H9 (cell line): ENCODE results near the gene NFS1. TPM values are rescaled to one million over a fixed set of nuclear protein-coding genes. Genes with fewer than 3 reads are reported as not detected.

Experiments used
- DNase-seq: peaks from one replicate; pipeline ENCODE4 v3.0.0-alpha.2; 2017
- H2AFZ ChIP-seq: one replicate; pipeline ENCODE4 v1.6.1; 2013; ENCODE audit warnings: mild to moderate bottlenecking, low read length, control low read depth, moderate library complexity
- H2AK5ac ChIP-seq: 2 replicates; pipeline ENCODE4 v1.6.1; 2013; ENCODE audit warnings: low read length, control low read depth, mixed read lengths; ENCODE audit not compliant: insufficient read length
- H2BK120ac ChIP-seq: one replicate; pipeline ENCODE4 v1.6.1; 2013; ENCODE audit warnings: low read depth, mild to moderate bottlenecking, low read length, control low read depth, inconsistent platforms; ENCODE audit not compliant: poor library complexity, severe bottlenecking
- H2BK12ac ChIP-seq: 2 replicates; pipeline ENCODE4 v1.6.1; 2013; ENCODE audit warnings: low read length, control low read depth, mixed read lengths, low read depth; ENCODE audit not compliant: insufficient read length
- H2BK15ac ChIP-seq: 2 replicates; pipeline ENCODE4 v1.6.1; 2013; ENCODE audit warnings: low read depth, low read length, control low read depth
- H2BK20ac ChIP-seq: one replicate; pipeline ENCODE4 v1.6.1; 2013; ENCODE audit warnings: low read depth, mild to moderate bottlenecking, low read length, control low read depth, inconsistent platforms; ENCODE audit not compliant: poor library complexity, severe bottlenecking
- H2BK5ac ChIP-seq: 2 replicates; pipeline ENCODE4 v1.6.1; 2013; ENCODE audit warnings: low read length, control low read depth, mixed read lengths; ENCODE audit not compliant: insufficient read length
- H3K14ac ChIP-seq: 2 replicates; pipeline ENCODE4 v1.6.1; 2013; ENCODE audit warnings: low read length, control low read depth; ENCODE audit not compliant: insufficient read depth
- H3K18ac ChIP-seq: 2 replicates; pipeline ENCODE4 v1.6.1; 2013; ENCODE audit warnings: low read depth, mild to moderate bottlenecking, mixed read lengths, low read length, control low read depth; ENCODE audit not compliant: insufficient read length
- H3K23ac ChIP-seq: 2 replicates; pipeline ENCODE4 v1.6.1; 2013; ENCODE audit warnings: low read length, control low read depth, mixed read lengths, low read depth; ENCODE audit not compliant: insufficient read length
- H3K23me2 ChIP-seq: 2 replicates; pipeline ENCODE4 v1.6.1; 2013; ENCODE audit warnings: low read depth, mild to moderate bottlenecking, mixed read lengths, low read length, control low read depth; ENCODE audit not compliant: insufficient read length, poor library complexity, severe bottlenecking
- H3K27ac ChIP-seq: 2 replicates; pipeline ENCODE4 v1.5.1; 2013; ENCODE audit warnings: low read length, control low read depth, mixed read lengths, low read depth; ENCODE audit not compliant: insufficient read length
- H3K27me3 ChIP-seq: 2 replicates; pipeline ENCODE4 v1.6.1; 2013; ENCODE audit warnings: low read length, control low read depth, inconsistent platforms; ENCODE audit not compliant: insufficient read depth
- H3K4ac ChIP-seq: 2 replicates; pipeline ENCODE4 v1.6.1; 2013; ENCODE audit warnings: low read depth, mild to moderate bottlenecking, control low read depth, inconsistent platforms, low read length, moderate library complexity
- H3K4me1 ChIP-seq: 2 replicates; pipeline ENCODE4 v1.6.1; 2013; ENCODE audit warnings: low read length, control low read depth, inconsistent platforms; ENCODE audit not compliant: insufficient read depth
- H3K4me2 ChIP-seq: 2 replicates; pipeline ENCODE4 v1.6.1; 2013; ENCODE audit warnings: low read length, control low read depth, mixed read lengths; ENCODE audit not compliant: insufficient read length, insufficient read depth
- H3K56ac ChIP-seq: 2 replicates; pipeline ENCODE4 v1.6.1; 2013; ENCODE audit warnings: low read depth, mild to moderate bottlenecking, mixed read lengths, low read length, control low read depth; ENCODE audit not compliant: insufficient read length
- H3K79me1 ChIP-seq: 2 replicates; pipeline ENCODE4 v1.6.1; 2013; ENCODE audit warnings: low read depth, mild to moderate bottlenecking, moderate library complexity, low read length, control low read depth, inconsistent platforms; ENCODE audit not compliant: insufficient read depth, poor library complexity, severe bottlenecking
- H3K79me2 ChIP-seq: 2 replicates; pipeline ENCODE4 v1.6.1; 2013; ENCODE audit warnings: low read length, control low read depth, inconsistent platforms; ENCODE audit not compliant: insufficient read depth
- H3K9ac ChIP-seq: 2 replicates; pipeline ENCODE4 v1.6.1; 2013; ENCODE audit warnings: low read length, control low read depth, mixed read lengths; ENCODE audit not compliant: insufficient read length; ENCODE audit errors: extremely low read depth
- H3K9me3 ChIP-seq: one replicate; pipeline ENCODE4 v1.6.1; 2013; ENCODE audit warnings: low read depth, low read length, inconsistent platforms; ENCODE audit not compliant: control insufficient read depth
- H3T11ph ChIP-seq: one replicate; pipeline ENCODE4 v1.6.1; 2013; ENCODE audit warnings: mild to moderate bottlenecking, low read length, control low read depth, inconsistent platforms
- H4K20me1 ChIP-seq: one replicate; pipeline ENCODE4 v1.6.1; 2013; ENCODE audit not compliant: control insufficient read depth, insufficient read length, insufficient read depth
- H4K5ac ChIP-seq: 2 replicates; pipeline ENCODE4 v1.6.1; 2013; ENCODE audit warnings: low read depth, mild to moderate bottlenecking, mixed read lengths, low read length, control low read depth; ENCODE audit not compliant: insufficient read length
- H4K8ac ChIP-seq: replicated peaks from 2 replicates; pipeline ENCODE4 v1.6.1; 2013; ENCODE audit warnings: low read length, control low read depth, mixed read lengths, low read depth; ENCODE audit not compliant: insufficient read length
- H4K91ac ChIP-seq: 2 replicates; pipeline ENCODE4 v1.6.1; 2013; ENCODE audit warnings: low read depth, mild to moderate bottlenecking, moderate library complexity, mixed read lengths, low read length, control low read depth; ENCODE audit not compliant: insufficient read length
- H3K27ac Mint-ChIP-seq, 3 experiments: 2 replicates in 2 of 3; 3 replicates in 1 of 3; pipeline ENCODE4 v1.8.0; 2020 to 2021; ENCODE audit warnings: mixed read lengths in 3 of 3, mild to moderate bottlenecking in 1 of 3, moderate library complexity in 1 of 3
- H3K27me3 Mint-ChIP-seq: 2 replicates; pipeline ENCODE4 v1.8.0; 2021; ENCODE audit warnings: low read depth, mild to moderate bottlenecking, moderate library complexity, mixed read lengths
- H3K36me3 Mint-ChIP-seq, 3 experiments: 2 replicates in 2 of 3; 3 replicates in 1 of 3; pipeline ENCODE4 v1.8.0; 2020 to 2021; ENCODE audit warnings: low read depth in 3 of 3, mixed read lengths in 3 of 3; ENCODE audit not compliant: insufficient read depth in 1 of 3
- H3K4me1 Mint-ChIP-seq, 2 experiments: 2 replicates each; pipeline ENCODE4 v1.8.0; 2020; ENCODE audit warnings: mixed read lengths in 2 of 2
- H3K4me3 Mint-ChIP-seq, 2 experiments: 2 replicates in 1 of 2; 3 replicates in 1 of 2; pipeline ENCODE4 v1.8.0; 2020 to 2021; ENCODE audit warnings: mild to moderate bottlenecking in 2 of 2, mixed read lengths in 2 of 2, moderate library complexity in 1 of 2
- H3K9me3 Mint-ChIP-seq, 2 experiments: 2 replicates in 1 of 2; 3 replicates in 1 of 2; pipeline ENCODE4 v1.8.0; 2020; ENCODE audit warnings: mild to moderate bottlenecking in 2 of 2, mixed read lengths in 2 of 2, moderate library complexity in 1 of 2
- CTCF ChIP-seq: fragments of 200-600 bp; sonication (generic); conservative IDR thresholded peaks from 3 replicates; pipeline ENCODE4 v1.8.0; 2021; ENCODE audit warnings: antibody characterized with exemption, mild to moderate bottlenecking
- WGBS: extraction: QIAGEN DNeasy Blood & Tissue Kit; methylation state at CpG from one replicate; pipeline ENCODE4 v1.1.7; 2013; ENCODE audit warnings: missing lambda C conversion rate, low lambda C conversion rate, mixed read lengths; ENCODE audit not compliant: insufficient read length; ENCODE audit errors: extremely low coverage; 5-methylcytosine and 5-hydroxymethylcytosine counted together
- total RNA-seq: library from RNA; stranded (reverse); gene quantifications from 2 replicates; pipeline ENCODE4 v1.2.1, GENCODE V29; 2021

Gene NFS1
- total RNA-seq, 1 experiment from 2014 or later = 26.6 TPM

GRCh38 chr20:35620818-35621559 lies 78.2 kb downstream of the NFS1 start:
- WGBS = no CpG with 5 or more reads among the region's 11 CpGs
- Mint-ChIP-seq H3K4me3 (no peak overlapping the region), H3K4me1 (peaks cover 21 to 25% of the 10 kb centered on the region in 2 experiments), H3K27ac (peak overlapping the region in 1 of 3 experiments; percentile 50; a peak in 1 of 7 replicates), H3K9me3 (no peaks in the 10 kb centered on the region; a peak in 1 of 5 replicates), H3K36me3 (peaks cover 9 to 11% (median 11%) of the 10 kb centered on the region in 3 experiments; a peak in 6 of 7 replicates), H3K27me3 (peaks cover 8% of the 10 kb centered on the region)
- H3K23me2 ChIP-seq = peaks cover 15% of the 10 kb centered on the region
- no peaks in the 10 kb centered on the region for H3K9me3 ChIP-seq
- H3K23ac ChIP-seq = no peak overlapping the region
- H3K4me1 ChIP-seq = no peaks in the 10 kb centered on the region
- H2BK20ac ChIP-seq = no peak overlapping the region
- no peak overlapping the region for H4K91ac ChIP-seq
- no peaks in the 10 kb centered on the region for H3K79me2 ChIP-seq
- no peak overlapping the region for H2BK12ac ChIP-seq
- no peak overlapping the region for H3K56ac ChIP-seq
- no peak for TF ChIP-seq CTCF
- H2AK5ac ChIP-seq = no peak overlapping the region
- no peaks in the 10 kb centered on the region for H4K20me1 ChIP-seq
- H3K4ac ChIP-seq = no peak overlapping the region
- H3K27me3 ChIP-seq = no peaks in the 10 kb centered on the region
- no peak overlapping the region for H3T11ph ChIP-seq
- no peak overlapping the region for H3K27ac ChIP-seq
- H4K8ac ChIP-seq = no peak overlapping the region
- no peak overlapping the region; the same call in 1 of the 2 replicates for H3K14ac ChIP-seq
- H3K18ac ChIP-seq = no peak overlapping the region
- no peaks in the 10 kb centered on the region for H3K79me1 ChIP-seq
- H3K4me2 ChIP-seq = no peak overlapping the region
- no peak for DNase-seq
- H4K5ac ChIP-seq = no peak overlapping the region
- H2BK15ac ChIP-seq = no peak overlapping the region
- H2BK120ac ChIP-seq = no peak overlapping the region
- no peak overlapping the region for H3K9ac ChIP-seq
- no peak overlapping the region for H2BK5ac ChIP-seq
- H2AFZ ChIP-seq = no peak overlapping the region
